OCI-LY1 (cell line): ENCODE measurements around the gene ALDH1A2.
"Not testable (repeated sequence)": the region's sequence is repeated elsewhere in the genome, so short reads cannot be mapped to it uniquely, and the experiment has no call there.

ENCODE experiments used
- H2AFZ ChIP-seq: fragments of 200-600 bp; sonication (generic), shearing (Covaris generic); 2 replicates; pipeline ENCODE4 v1.6.0; 2014; ENCODE audit warnings: antibody characterized with exemption, mild to moderate bottlenecking, low read length
- H3F3A ChIP-seq: fragments of 200-600 bp; sonication (generic), shearing (Covaris generic); 2 replicates; pipeline ENCODE4 v1.6.0; 2014; ENCODE audit warnings: mild to moderate bottlenecking, antibody characterized with exemption, low read length, moderate library complexity; ENCODE audit not compliant: insufficient read depth
- H3K27ac ChIP-seq: fragments of 200-600 bp; sonication (generic); 2 replicates; pipeline ENCODE4 v1.5.1; 2014; ENCODE audit warnings: low read length, mixed run types, mild to moderate bottlenecking, low read depth; ENCODE audit not compliant: poor library complexity, severe bottlenecking
- H3K27me3 ChIP-seq: fragments of 200-600 bp; sonication (generic); 2 replicates; pipeline ENCODE4 v1.6.0; 2014; ENCODE audit warnings: antibody characterized with exemption, mild to moderate bottlenecking, low read length, moderate library complexity; ENCODE audit not compliant: insufficient read depth
- H3K36me3 ChIP-seq: fragments of 200-600 bp; sonication (generic); 2 replicates; pipeline ENCODE4 v1.6.1; 2014; ENCODE audit warnings: mild to moderate bottlenecking, antibody characterized with exemption, low read length, moderate library complexity, mixed read lengths; ENCODE audit not compliant: insufficient read depth
- H3K4me1 ChIP-seq: fragments of 200-600 bp; sonication (generic); 2 replicates; pipeline ENCODE4 v1.5.1; 2014; ENCODE audit warnings: mild to moderate bottlenecking, low read length, moderate library complexity; ENCODE audit not compliant: insufficient read depth, severe bottlenecking
- H3K4me2 ChIP-seq: fragments of 200-600 bp; sonication (generic), shearing (Covaris generic); 2 replicates; pipeline ENCODE4 v1.6.1; 2014; ENCODE audit warnings: low read length
- H3K4me3 ChIP-seq: fragments of 200-600 bp; sonication (generic); 2 replicates; pipeline ENCODE4 v1.5.1; 2014; ENCODE audit warnings: low read length, low read depth, mild to moderate bottlenecking, mixed read lengths; ENCODE audit not compliant: poor library complexity, severe bottlenecking
- H3K79me2 ChIP-seq: fragments of 200-600 bp; shearing (Covaris generic); 2 replicates; pipeline ENCODE4 v1.6.1; 2016; ENCODE audit warnings: mixed run types, low read length, mixed read lengths; ENCODE audit not compliant: insufficient read depth
- H3K9ac ChIP-seq: fragments of 200-600 bp; sonication (generic), shearing (Covaris generic); 2 replicates; pipeline ENCODE4 v1.6.1; 2014; ENCODE audit warnings: mild to moderate bottlenecking, low read length, mixed read lengths
- H3K9me2 ChIP-seq: fragments of 200-600 bp; sonication (generic), shearing (Covaris generic); 2 replicates; pipeline ENCODE4 v1.6.1; 2014; ENCODE audit warnings: low read depth, mild to moderate bottlenecking, low read length, mixed read lengths
- H3K9me3 ChIP-seq: fragments of 200-600 bp; shearing (Covaris generic); 2 replicates; pipeline ENCODE4 v1.6.1; 2014; ENCODE audit warnings: low read length, mixed read lengths
- H4K20me1 ChIP-seq: fragments of 200-600 bp; sonication (generic), shearing (Covaris generic); 2 replicates; pipeline ENCODE4 v1.6.0; 2016; ENCODE audit warnings: mild to moderate bottlenecking, low read length; ENCODE audit not compliant: insufficient read depth
- CTCF ChIP-seq: fragments of 200-600 bp; sonication (generic), shearing (Covaris generic); IDR thresholded peaks from 2 replicates; pipeline ENCODE4 v1.5.1; 2017; ENCODE audit warnings: mild to moderate bottlenecking, antibody characterized with exemption, low read length, moderate library complexity, mixed read lengths
- EZH2 ChIP-seq: fragments of 200-600 bp; sonication (generic), shearing (Covaris generic); IDR thresholded peaks from 2 replicates; pipeline ENCODE4 v1.8.0; 2017; ENCODE audit warnings: borderline replicate concordance, mixed run types, mild to moderate bottlenecking, antibody characterized with exemption, low read length, moderate library complexity, mixed read lengths

Gene ALDH1A2

GRCh38 chr15:58010983-58011382 lies 54.5 kb downstream of the ALDH1A2 start:
- H4K20me1 ChIP-seq = no peaks in the 10 kb centered on the region
- TF ChIP-seq EZH2 (no peak), CTCF (no peak)

GRCh38 chr15:58003810-58004209 lies 61.7 kb downstream of the ALDH1A2 start:
- TF ChIP-seq CTCF (no peak), EZH2 (no peak)
- no peak overlapping the region for H3K27ac ChIP-seq
- H3K9me3 ChIP-seq = no peaks in the 10 kb centered on the region
- no peaks in the 10 kb centered on the region for H3K79me2 ChIP-seq
- H3K4me2 ChIP-seq = no peak overlapping the region
- no peak overlapping the region for H2AFZ ChIP-seq
- H3K4me1 ChIP-seq = no peaks in the 10 kb centered on the region
- 0 out of 2 replicates have a peak, but pooled peaks cover 5% of the 10 kb centered on the region for H3K27me3 ChIP-seq
- no peaks in the 10 kb centered on the region for H3K9me2 ChIP-seq
- no peaks in the 10 kb centered on the region for H3F3A ChIP-seq
- no peaks in the 10 kb centered on the region for H3K36me3 ChIP-seq
- H3K9ac ChIP-seq = no peak overlapping the region
- H3K4me3 ChIP-seq = no peak overlapping the region
- H4K20me1 ChIP-seq = no peaks in the 10 kb centered on the region

More at GRCh38 chr15:58010983-58011382, 54.5 kb downstream of the ALDH1A2 start:
- Histone ChIP-seq H3K4me2 (no peak overlapping the region), H3K36me3 (no peaks in the 10 kb centered on the region), H2AFZ (no peak overlapping the region), H3K27ac (no peak overlapping the region), H3K9ac (no peak overlapping the region), H3K4me1 (no peaks in the 10 kb centered on the region), H3K27me3 (no peaks in the 10 kb centered on the region), H3K4me3 (no peak overlapping the region), H3K9me2 (no peaks in the 10 kb centered on the region), H3K79me2 (no peaks in the 10 kb centered on the region), H3F3A (no peaks in the 10 kb centered on the region), H3K9me3 (no peaks in the 10 kb centered on the region)

- 0 out of 2 replicates have a peak, but pooled peaks cover 5% of the 10 kb centered on the region for H3K27me3 ChIP-seq
- H2AFZ ChIP-seq = no peak overlapping the region
- no peaks in the 10 kb centered on the region for H3K79me2 ChIP-seq
- no peaks in the 10 kb centered on the region for H3K9me2 ChIP-seq
- H3K27ac ChIP-seq = no peak overlapping the region
- H3K4me2 ChIP-seq = no peak overlapping the region
- no peaks in the 10 kb centered on the region for H4K20me1 ChIP-seq
- H3K9ac ChIP-seq = no peak overlapping the region
- H3K4me1 ChIP-seq = no peaks in the 10 kb centered on the region
- H3K4me3 ChIP-seq = no peak overlapping the region
- TF ChIP-seq CTCF (no peak), EZH2 (no peak)
- H3F3A ChIP-seq = no peaks in the 10 kb centered on the region
- no peaks in the 10 kb centered on the region for H3K9me3 ChIP-seq
- H3K36me3 ChIP-seq = no peaks in the 10 kb centered on the region
These were observed 63.0 kb downstream of the ALDH1A2 start for GRCh38 chr15:58002338-58003126.

- not testable (repeated sequence) for H3K9me2 ChIP-seq, H3F3A ChIP-seq, H3K79me2 ChIP-seq, H4K20me1 ChIP-seq, H3K36me3 ChIP-seq, H3K4me2 ChIP-seq, H3K9ac ChIP-seq, H2AFZ ChIP-seq, H3K27ac ChIP-seq, H3K4me3 ChIP-seq, H3K4me1 ChIP-seq, H3K9me3 ChIP-seq, H3K27me3 ChIP-seq
These were observed 65.8 kb downstream of the ALDH1A2 start for GRCh38 chr15:57999699-58000098.
